ENCODE data around the gene ALDH1A2.

The ALDH1A2 gene

GRCh38 chr15:58058729-58059128 lies 6.8 kb downstream of the ALDH1A2 start:
- H3K27me3 ChIP-seq (ENCODE audit: control insufficient read depth in 1 of 2, insufficient read depth in 2 of 2, low read length in 2 of 2): peaks cover 15 to 48% of the 10 kb centered on the region in 2 donors
- no peak overlapping the region for H3K27ac ChIP-seq (ENCODE audit: low read depth, low read length)
- no peaks in the 10 kb centered on the region for H3K9me3 ChIP-seq (ENCODE audit: control insufficient read depth in 1 of 2, low read length in 2 of 2)
- H3K9ac ChIP-seq (ENCODE audit: low read depth in 1 of 2, low read length in 2 of 2): no peak overlapping the region
- H3K4me1 ChIP-seq (ENCODE audit: control insufficient read depth in 1 of 2, insufficient read depth in 2 of 2, low read length in 2 of 2): peaks cover 0 to 7% of the 10 kb centered on the region in 2 donors
- H3K4me3 ChIP-seq (ENCODE audit: low read depth in 1 of 2, low read length in 2 of 2): no peak overlapping the region
- H3K36me3 ChIP-seq (ENCODE audit: control insufficient read depth in 1 of 2, insufficient read depth in 2 of 2, low read length in 2 of 2): no peaks in the 10 kb centered on the region

GRCh38 chr15:58058073-58058472 lies 7.4 kb downstream of the ALDH1A2 start:
- H3K9ac ChIP-seq (ENCODE audit: low read depth in 1 of 2, low read length in 2 of 2): no peak overlapping the region
- H3K27ac ChIP-seq (ENCODE audit: low read depth, low read length): no peak overlapping the region
- H3K9me3 ChIP-seq (ENCODE audit: control insufficient read depth in 1 of 2, low read length in 2 of 2): no peaks in the 10 kb centered on the region
- peaks cover 0 to 7% of the 10 kb centered on the region in 2 donors for H3K4me1 ChIP-seq (ENCODE audit: control insufficient read depth in 1 of 2, insufficient read depth in 2 of 2, low read length in 2 of 2)
- peaks cover 8 to 41% of the 10 kb centered on the region in 2 donors for H3K27me3 ChIP-seq (ENCODE audit: control insufficient read depth in 1 of 2, insufficient read depth in 2 of 2, low read length in 2 of 2)
- H3K4me3 ChIP-seq (ENCODE audit: low read depth in 1 of 2, low read length in 2 of 2): no peak overlapping the region
- H3K36me3 ChIP-seq (ENCODE audit: control insufficient read depth in 1 of 2, insufficient read depth in 2 of 2, low read length in 2 of 2): no peaks in the 10 kb centered on the region

GRCh38 chr15:58057559-58057958 lies 8.0 kb downstream of the ALDH1A2 start:
- no peaks in the 10 kb centered on the region for H3K9me3 ChIP-seq (ENCODE audit: control insufficient read depth in 1 of 2, low read length in 2 of 2)
- H3K4me3 ChIP-seq (ENCODE audit: low read depth in 1 of 2, low read length in 2 of 2): no peak overlapping the region
- H3K9ac ChIP-seq (ENCODE audit: low read depth in 1 of 2, low read length in 2 of 2): no peak overlapping the region
- no peaks in the 10 kb centered on the region for H3K36me3 ChIP-seq (ENCODE audit: control insufficient read depth in 1 of 2, insufficient read depth in 2 of 2, low read length in 2 of 2)
- H3K27me3 ChIP-seq (ENCODE audit: control insufficient read depth in 1 of 2, insufficient read depth in 2 of 2, low read length in 2 of 2): peaks cover 7 to 36% of the 10 kb centered on the region in 2 donors
- H3K4me1 ChIP-seq (ENCODE audit: control insufficient read depth in 1 of 2, insufficient read depth in 2 of 2, low read length in 2 of 2): peaks cover 0 to 7% of the 10 kb centered on the region in 2 donors
- H3K27ac ChIP-seq (ENCODE audit: low read depth, low read length): no peak overlapping the region

GRCh38 chr15:58056015-58056414 lies 9.5 kb downstream of the ALDH1A2 start:
- no peak overlapping the region for H3K27ac ChIP-seq (ENCODE audit: low read depth, low read length)
- H3K4me1 ChIP-seq (ENCODE audit: control insufficient read depth in 1 of 2, insufficient read depth in 2 of 2, low read length in 2 of 2): peaks cover 0 to 7% of the 10 kb centered on the region in 2 donors
- H3K27me3 ChIP-seq (ENCODE audit: control insufficient read depth in 1 of 2, insufficient read depth in 2 of 2, low read length in 2 of 2): peaks cover 5 to 26% of the 10 kb centered on the region in 2 donors
- H3K9ac ChIP-seq (ENCODE audit: low read depth in 1 of 2, low read length in 2 of 2): no peak overlapping the region
- no peaks in the 10 kb centered on the region for H3K9me3 ChIP-seq (ENCODE audit: control insufficient read depth in 1 of 2, low read length in 2 of 2)
- H3K36me3 ChIP-seq (ENCODE audit: control insufficient read depth in 1 of 2, insufficient read depth in 2 of 2, low read length in 2 of 2): no peaks in the 10 kb centered on the region
- H3K4me3 ChIP-seq (ENCODE audit: low read depth in 1 of 2, low read length in 2 of 2): no peak overlapping the region

- Histone ChIP-seq H3K4me3 (ENCODE audit: low read depth in 1 of 2, low read length in 2 of 2) (no peak overlapping the region), H3K9me3 (ENCODE audit: control insufficient read depth in 1 of 2, low read length in 2 of 2) (no peaks in the 10 kb centered on the region), H3K27me3 (ENCODE audit: control insufficient read depth in 1 of 2, insufficient read depth in 2 of 2, low read length in 2 of 2) (peaks cover 7 to 18% of the 10 kb centered on the region in 2 donors), H3K4me1 (ENCODE audit: control insufficient read depth in 1 of 2, insufficient read depth in 2 of 2, low read length in 2 of 2) (no peaks in the 10 kb centered on the region), H3K36me3 (ENCODE audit: control insufficient read depth in 1 of 2, insufficient read depth in 2 of 2, low read length in 2 of 2) (no peaks in the 10 kb centered on the region), H3K27ac (ENCODE audit: low read depth, low read length) (no peak overlapping the region), H3K9ac (ENCODE audit: low read depth in 1 of 2, low read length in 2 of 2) (no peak overlapping the region)
These were observed 12.0 kb downstream of the ALDH1A2 start for GRCh38 chr15:58053315-58054153.

GRCh38 chr15:58052334-58052733 lies 13.2 kb downstream of the ALDH1A2 start:
- H3K27ac ChIP-seq (ENCODE audit: low read depth, low read length): no peak overlapping the region
- H3K36me3 ChIP-seq (ENCODE audit: control insufficient read depth in 1 of 2, insufficient read depth in 2 of 2, low read length in 2 of 2): no peaks in the 10 kb centered on the region

GRCh38 chr15:58049520-58050227 lies 15.8 kb downstream of the ALDH1A2 start:
- Histone ChIP-seq H3K4me3 (ENCODE audit: low read depth in 1 of 2, low read length in 2 of 2) (no peak overlapping the region), H3K9ac (ENCODE audit: low read depth in 1 of 2, low read length in 2 of 2) (no peak overlapping the region), H3K36me3 (ENCODE audit: control insufficient read depth in 1 of 2, insufficient read depth in 2 of 2, low read length in 2 of 2) (no peaks in the 10 kb centered on the region), H3K4me1 (ENCODE audit: control insufficient read depth in 1 of 2, insufficient read depth in 2 of 2, low read length in 2 of 2) (peaks cover 0 to 13% of the 10 kb centered on the region in 2 donors), H3K9me3 (ENCODE audit: control insufficient read depth in 1 of 2, low read length in 2 of 2) (no peaks in the 10 kb centered on the region), H3K27me3 (ENCODE audit: control insufficient read depth in 1 of 2, insufficient read depth in 2 of 2, low read length in 2 of 2) (peaks cover 2 to 8% of the 10 kb centered on the region in 2 donors), H3K27ac (ENCODE audit: low read depth, low read length) (no peak overlapping the region)

More at GRCh38 chr15:58052334-58052733, 13.2 kb downstream of the ALDH1A2 start:
- H3K4me3 ChIP-seq (ENCODE audit: low read depth in 1 of 2, low read length in 2 of 2): no peak overlapping the region
- H3K9ac ChIP-seq (ENCODE audit: low read depth in 1 of 2, low read length in 2 of 2): no peak overlapping the region
- H3K4me1 ChIP-seq (ENCODE audit: control insufficient read depth in 1 of 2, insufficient read depth in 2 of 2, low read length in 2 of 2): no peaks in the 10 kb centered on the region
- no peaks in the 10 kb centered on the region for H3K9me3 ChIP-seq (ENCODE audit: control insufficient read depth in 1 of 2, low read length in 2 of 2)
- peaks cover 7 to 14% of the 10 kb centered on the region in 2 donors for H3K27me3 ChIP-seq (ENCODE audit: control insufficient read depth in 1 of 2, insufficient read depth in 2 of 2, low read length in 2 of 2)

GRCh38 chr15:58048261-58048660 lies 17.2 kb downstream of the ALDH1A2 start:
- no peaks in the 10 kb centered on the region for H3K36me3 ChIP-seq (ENCODE audit: control insufficient read depth in 1 of 2, insufficient read depth in 2 of 2, low read length in 2 of 2)

GRCh38 chr15:58047149-58047548 lies 18.4 kb downstream of the ALDH1A2 start:
- Histone ChIP-seq H3K4me3 (ENCODE audit: low read depth in 1 of 2, low read length in 2 of 2) (no peak overlapping the region), H3K4me1 (ENCODE audit: control insufficient read depth in 1 of 2, insufficient read depth in 2 of 2, low read length in 2 of 2) (peaks cover 0 to 13% of the 10 kb centered on the region in 2 donors), H3K36me3 (ENCODE audit: control insufficient read depth in 1 of 2, insufficient read depth in 2 of 2, low read length in 2 of 2) (no peaks in the 10 kb centered on the region), H3K9ac (ENCODE audit: low read depth in 1 of 2, low read length in 2 of 2) (no peak overlapping the region), H3K9me3 (ENCODE audit: control insufficient read depth in 1 of 2, low read length in 2 of 2) (no peaks in the 10 kb centered on the region), H3K27me3 (ENCODE audit: control insufficient read depth in 1 of 2, insufficient read depth in 2 of 2, low read length in 2 of 2) (peaks cover 0 to 2% of the 10 kb centered on the region in 2 donors), H3K27ac (ENCODE audit: low read depth, low read length) (no peak overlapping the region)

More at GRCh38 chr15:58048261-58048660, 17.2 kb downstream of the ALDH1A2 start:
- Histone ChIP-seq H3K27me3 (ENCODE audit: control insufficient read depth in 1 of 2, insufficient read depth in 2 of 2, low read length in 2 of 2) (peaks cover 0 to 2% of the 10 kb centered on the region in 2 donors), H3K9me3 (ENCODE audit: control insufficient read depth in 1 of 2, low read length in 2 of 2) (no peaks in the 10 kb centered on the region), H3K4me3 (ENCODE audit: low read depth in 1 of 2, low read length in 2 of 2) (no peak overlapping the region), H3K4me1 (ENCODE audit: control insufficient read depth in 1 of 2, insufficient read depth in 2 of 2, low read length in 2 of 2) (peaks cover 0 to 13% of the 10 kb centered on the region in 2 donors), H3K9ac (ENCODE audit: low read depth in 1 of 2, low read length in 2 of 2) (no peak overlapping the region), H3K27ac (ENCODE audit: low read depth, low read length) (no peak overlapping the region)

- Histone ChIP-seq H3K27me3 (ENCODE audit: control insufficient read depth in 1 of 2, insufficient read depth in 2 of 2, low read length in 2 of 2) (peaks cover 0 to 2% of the 10 kb centered on the region in 2 donors), H3K27ac (ENCODE audit: low read depth, low read length) (no peak overlapping the region), H3K9ac (ENCODE audit: low read depth in 1 of 2, low read length in 2 of 2) (no peak overlapping the region), H3K4me1 (ENCODE audit: control insufficient read depth in 1 of 2, insufficient read depth in 2 of 2, low read length in 2 of 2) (peaks cover 0 to 13% of the 10 kb centered on the region in 2 donors), H3K9me3 (ENCODE audit: control insufficient read depth in 1 of 2, low read length in 2 of 2) (no peaks in the 10 kb centered on the region), H3K4me3 (ENCODE audit: low read depth in 1 of 2, low read length in 2 of 2) (no peak overlapping the region), H3K36me3 (ENCODE audit: control insufficient read depth in 1 of 2, insufficient read depth in 2 of 2, low read length in 2 of 2) (no peaks in the 10 kb centered on the region)
These were observed 19.0 kb downstream of the ALDH1A2 start for GRCh38 chr15:58046467-58046866.
